ENCODE measurements around the gene CLDN4.

CLDN4 gene

GRCh38 chr7:73871163-73872011 is 40.6 kb downstream of the CLDN4 start:
- DNase-seq (ENCODE audit: low read depth in 2 of 3, low spot score in 2 of 3), result no peak

GRCh38 chr7:73872056-73872908 is 41.5 kb downstream of the CLDN4 start:
- no peak for DNase-seq (ENCODE audit: low read depth in 2 of 3, low spot score in 2 of 3)

- DNase-seq (ENCODE audit: low read depth in 2 of 3, low spot score in 2 of 3), result no peak
These were observed 45.6 kb downstream of the CLDN4 start for GRCh38 chr7:73876361-73876760.

GRCh38 chr7:73876973-73877372 is 46.2 kb downstream of the CLDN4 start:
- no peak for DNase-seq (ENCODE audit: low read depth in 2 of 3, low spot score in 2 of 3)

- DNase-seq (ENCODE audit: low read depth in 2 of 3, low spot score in 2 of 3), result no peak
These were observed 49.3 kb downstream of the CLDN4 start for GRCh38 chr7:73879977-73880681.

GRCh38 chr7:73880755-73881328 is 50.0 kb downstream of the CLDN4 start:
- no peak for DNase-seq (ENCODE audit: low read depth in 2 of 3, low spot score in 2 of 3)

- no peak for DNase-seq (ENCODE audit: low read depth in 2 of 3, low spot score in 2 of 3)
These were observed 50.7 kb downstream of the CLDN4 start for GRCh38 chr7:73881352-73882046.

GRCh38 chr7:73882047-73882402 is 51.2 kb downstream of the CLDN4 start:
- no peak for DNase-seq (ENCODE audit: low read depth in 2 of 3, low spot score in 2 of 3)
